ENCODE data around the gene SPP1.

The SPP1 gene

GRCh38 chr4:88008122-88008742, 32.7 kb downstream of the SPP1 start:
- H3K36me3 ChIP-seq, result no peaks in the 10 kb centered on the region
- no peak for TF ChIP-seq CTCF (IDR thresholded peaks at IDR 0.05; ENCODE audit: low read depth, low read length)
- peak; percentile 66 for DNase-seq
- H3K27me3 ChIP-seq, result no peaks in the 10 kb centered on the region; the same call in 1 of the 2 replicates
- peak overlapping the region; percentile 64 for H3K4me3 ChIP-seq (ENCODE audit: low read depth, low read length)
- no peaks in the 10 kb centered on the region for H3K9me3 ChIP-seq
- H3K4me1 ChIP-seq, result no peaks in the 10 kb centered on the region

GRCh38 chr4:88008743-88009171, 33.2 kb downstream of the SPP1 start:
- H3K9me3 ChIP-seq, result no peaks in the 10 kb centered on the region
- H3K36me3 ChIP-seq, result no peaks in the 10 kb centered on the region
- no peak for TF ChIP-seq CTCF (IDR thresholded peaks at IDR 0.05; ENCODE audit: low read depth, low read length)
- no peak for DNase-seq
- no peaks in the 10 kb centered on the region for H3K4me1 ChIP-seq
- H3K4me3 ChIP-seq (ENCODE audit: low read depth, low read length), result peak overlapping the region; percentile 64
- H3K27me3 ChIP-seq, result no peaks in the 10 kb centered on the region; the same call in 1 of the 2 replicates

- Histone ChIP-seq H3K4me1 (no peaks in the 10 kb centered on the region), H3K36me3 (no peaks in the 10 kb centered on the region; the same call in 1 of the 2 replicates), H3K27me3 (no peaks in the 10 kb centered on the region; the same call in 1 of the 2 replicates), H3K9me3 (no peaks in the 10 kb centered on the region), H3K4me3 (ENCODE audit: low read depth, low read length) (no peak overlapping the region)
- no peak for DNase-seq
- no peak for TF ChIP-seq CTCF (IDR thresholded peaks at IDR 0.05; ENCODE audit: low read depth, low read length)
These were observed 34.4 kb downstream of the SPP1 start for GRCh38 chr4:88009871-88010270.

- Histone ChIP-seq H3K9me3 (no peaks in the 10 kb centered on the region), H3K36me3 (no peaks in the 10 kb centered on the region; the same call in 1 of the 2 replicates), H3K4me3 (ENCODE audit: low read depth, low read length) (no peak overlapping the region), H3K4me1 (no peaks in the 10 kb centered on the region), H3K27me3 (no peaks in the 10 kb centered on the region; the same call in 1 of the 2 replicates)
- no peak for DNase-seq
- no peak for TF ChIP-seq CTCF (IDR thresholded peaks at IDR 0.05; ENCODE audit: low read depth, low read length)
These were observed 35.5 kb downstream of the SPP1 start for GRCh38 chr4:88010966-88011365.

GRCh38 chr4:88012647-88013046, 37.1 kb downstream of the SPP1 start:
- Histone ChIP-seq H3K36me3 (no peaks in the 10 kb centered on the region; the same call in 1 of the 2 replicates), H3K4me3 (ENCODE audit: low read depth, low read length) (no peak overlapping the region), H3K9me3 (no peaks in the 10 kb centered on the region), H3K27me3 (no peaks in the 10 kb centered on the region), H3K4me1 (no peaks in the 10 kb centered on the region)
- no peak for DNase-seq
- no peak for TF ChIP-seq CTCF (IDR thresholded peaks at IDR 0.05; ENCODE audit: low read depth, low read length)

GRCh38 chr4:88014386-88014905, 38.9 kb downstream of the SPP1 start:
- no peak for TF ChIP-seq CTCF (IDR thresholded peaks at IDR 0.05; ENCODE audit: low read depth, low read length)
- no peak overlapping the region for H3K4me3 ChIP-seq (ENCODE audit: low read depth, low read length)
- no peaks in the 10 kb centered on the region; the same call in 1 of the 2 replicates for H3K36me3 ChIP-seq
- DNase-seq, result no peak
- no peaks in the 10 kb centered on the region for H3K9me3 ChIP-seq
- H3K4me1 ChIP-seq, result no peaks in the 10 kb centered on the region
- H3K27me3 ChIP-seq, result no peaks in the 10 kb centered on the region
